GM23338 (cell line): ENCODE measurements around the gene PCBP3. TPM values are rescaled to one million over a fixed set of nuclear protein-coding genes. Genes with fewer than 3 reads are reported as not detected.

Source experiments
- ATAC-seq: fragments of 200-7000 bp; cut with Tn5 transposase; 3 replicates; pipeline ENCODE4 v1.9.1; 2020
- DNase-seq: peaks from one replicate; pipeline ENCODE4 v3.0.0-alpha.2; 2015; ENCODE audit warnings: low spot score
- H2AFZ ChIP-seq: fragments of 200-600 bp; sonication (generic); 2 replicates; pipeline ENCODE4 v1.8.0; 2016; ENCODE audit warnings: antibody characterized with exemption, mild to moderate bottlenecking, moderate library complexity
- H3F3A ChIP-seq: fragments of 200-600 bp; sonication (generic); replicated peaks from 2 replicates; pipeline ENCODE4 v1.8.0; 2017; ENCODE audit warnings: antibody characterized with exemption, mixed run types, low read depth
- H3K27ac ChIP-seq: fragments of 200-600 bp; sonication (generic); 2 replicates; pipeline ENCODE4 v1.6.1; 2016; ENCODE audit warnings: low read depth
- H3K27me3 ChIP-seq: fragments of 200-600 bp; sonication (generic); 2 replicates; pipeline ENCODE4 v1.8.0; 2016; ENCODE audit warnings: mild to moderate bottlenecking, mixed run types, moderate library complexity; ENCODE audit not compliant: insufficient read depth
- H3K36me3 ChIP-seq: fragments of 200-600 bp; sonication (generic); 2 replicates; pipeline ENCODE4 v1.8.0; 2016; ENCODE audit warnings: mild to moderate bottlenecking; ENCODE audit not compliant: insufficient read depth
- H3K4me1 ChIP-seq: fragments of 200-600 bp; sonication (generic); 2 replicates; pipeline ENCODE4 v1.8.0; 2016; ENCODE audit warnings: mild to moderate bottlenecking, moderate library complexity; ENCODE audit not compliant: insufficient read depth
- H3K4me2 ChIP-seq: fragments of 200-600 bp; sonication (generic); 2 replicates; pipeline ENCODE4 v1.7.1; 2017; ENCODE audit warnings: mixed run types
- H3K4me3 ChIP-seq: fragments of 200-600 bp; sonication (generic); 2 replicates; pipeline ENCODE4 v1.6.1; 2016; ENCODE audit warnings: mixed run types
- H3K79me2 ChIP-seq: fragments of 200-600 bp; sonication (generic); replicated peaks from 2 replicates; pipeline ENCODE4 v1.8.0; 2017; ENCODE audit warnings: mild to moderate bottlenecking; ENCODE audit not compliant: insufficient read depth
- H3K9me2 ChIP-seq: fragments of 200-600 bp; sonication (generic); 2 replicates; pipeline ENCODE4 v1.8.0; 2017; ENCODE audit not compliant: insufficient read depth
- H4K20me1 ChIP-seq: fragments of 200-600 bp; sonication (generic); replicated peaks from 2 replicates; pipeline ENCODE4 v1.8.0; 2017; ENCODE audit warnings: mild to moderate bottlenecking; ENCODE audit not compliant: insufficient read depth
- H3K27ac Mint-ChIP-seq: 2 replicates; pipeline ENCODE4 v1.8.0; 2020; ENCODE audit warnings: inconsistent platforms, mild to moderate bottlenecking, moderate library complexity, mixed read lengths
- H3K27me3 Mint-ChIP-seq: 3 replicates; pipeline ENCODE4 v1.8.0; 2022; ENCODE audit warnings: low read depth, mild to moderate bottlenecking, moderate library complexity, mixed read lengths, inconsistent platforms; ENCODE audit not compliant: insufficient read depth, poor library complexity
- H3K36me3 Mint-ChIP-seq: 3 replicates; pipeline ENCODE4 v1.8.0; 2021; ENCODE audit warnings: low read depth, mild to moderate bottlenecking, inconsistent platforms, moderate library complexity, mixed read lengths
- H3K4me1 Mint-ChIP-seq: 3 replicates; pipeline ENCODE4 v1.8.0; 2020; ENCODE audit warnings: mild to moderate bottlenecking, inconsistent platforms, mixed read lengths
- H3K4me3 Mint-ChIP-seq: 3 replicates; pipeline ENCODE4 v1.8.0; 2021; ENCODE audit warnings: moderate library complexity, mild to moderate bottlenecking, inconsistent platforms, mixed read lengths
- H3K9me3 Mint-ChIP-seq: 3 replicates; pipeline ENCODE4 v1.8.0; 2020; ENCODE audit warnings: moderate library complexity, mild to moderate bottlenecking, inconsistent platforms, mixed read lengths
- CREB1 ChIP-seq: fragments of 250-450 bp; sonication (Bioruptor Pico); IDR thresholded peaks from 2 replicates; pipeline ENCODE4 v1.5.0; 2020; ENCODE audit warnings: low read depth, mild to moderate bottlenecking, moderate library complexity
- EZH2 ChIP-seq: fragments of 200-600 bp; sonication (generic); IDR thresholded peaks from one replicate; pipeline ENCODE4 v1.8.0; 2017; ENCODE audit warnings: antibody characterized with exemption, mild to moderate bottlenecking, low read depth; ENCODE audit not compliant: unreplicated experiment
- NANOG ChIP-seq: IDR thresholded peaks from 2 replicates; pipeline ENCODE4 v1.6.1; 2016; ENCODE audit warnings: antibody characterized with exemption, borderline replicate concordance
- ZNF114 ChIP-seq: fragments of 250-450 bp; sonication (Bioruptor Pico); IDR thresholded peaks from 2 replicates; pipeline ENCODE4 v1.5.0; 2020; ENCODE audit warnings: mild to moderate bottlenecking, moderate library complexity
- ZNF331 ChIP-seq: fragments of 250-450 bp; sonication (Bioruptor Pico); IDR thresholded peaks from 2 replicates; pipeline ENCODE4 v1.5.0; 2020; ENCODE audit warnings: low read depth, mild to moderate bottlenecking, moderate library complexity
- polyA plus RNA-seq: library from polyadenylated mRNA; unstranded; fragments of >200 nt; fragmentation: Nextera tagmentation; extraction: Ambion mirVana; gene quantifications from 2 replicates; pipeline ENCODE4 v1.2.1, GENCODE V29; 2016
- total RNA-seq: library from RNA; depleted of rRNA; stranded (reverse); fragments of >200 nt; shearing (Covaris generic); gene quantifications from 2 replicates; pipeline ENCODE4 v1.2.3, GENCODE V29; 2014
- TF ChIP-seq, protein P1 (sequence below): IDR thresholded peaks from 2 replicates; pipeline ENCODE4 v1.6.1; 2016; ENCODE audit warnings: antibody characterized with exemption
- TF ChIP-seq, protein P2 (sequence below): IDR thresholded peaks from one replicate; pipeline ENCODE4 v1.6.1; 2018; ENCODE audit warnings: antibody characterized with exemption; ENCODE audit not compliant: unreplicated experiment
- TF ChIP-seq, protein P3 (sequence below), 2 experiments: fragments of 200-600 bp in 1 of 2; sonication (generic) in 1 of 2; conservative IDR thresholded peaks; 2 replicates each; pipeline versions ENCODE4 v1.5.1 to v1.6.1; 2016 to 2017; ENCODE audit warnings: antibody characterized with exemption in 2 of 2, low read depth in 2 of 2, mild to moderate bottlenecking in 2 of 2, moderate library complexity in 1 of 2

Gene PCBP3
- total and polyA plus RNA-seq, 2 experiments from 2014 or later = 7.1 to 9.1 TPM

DNA sequence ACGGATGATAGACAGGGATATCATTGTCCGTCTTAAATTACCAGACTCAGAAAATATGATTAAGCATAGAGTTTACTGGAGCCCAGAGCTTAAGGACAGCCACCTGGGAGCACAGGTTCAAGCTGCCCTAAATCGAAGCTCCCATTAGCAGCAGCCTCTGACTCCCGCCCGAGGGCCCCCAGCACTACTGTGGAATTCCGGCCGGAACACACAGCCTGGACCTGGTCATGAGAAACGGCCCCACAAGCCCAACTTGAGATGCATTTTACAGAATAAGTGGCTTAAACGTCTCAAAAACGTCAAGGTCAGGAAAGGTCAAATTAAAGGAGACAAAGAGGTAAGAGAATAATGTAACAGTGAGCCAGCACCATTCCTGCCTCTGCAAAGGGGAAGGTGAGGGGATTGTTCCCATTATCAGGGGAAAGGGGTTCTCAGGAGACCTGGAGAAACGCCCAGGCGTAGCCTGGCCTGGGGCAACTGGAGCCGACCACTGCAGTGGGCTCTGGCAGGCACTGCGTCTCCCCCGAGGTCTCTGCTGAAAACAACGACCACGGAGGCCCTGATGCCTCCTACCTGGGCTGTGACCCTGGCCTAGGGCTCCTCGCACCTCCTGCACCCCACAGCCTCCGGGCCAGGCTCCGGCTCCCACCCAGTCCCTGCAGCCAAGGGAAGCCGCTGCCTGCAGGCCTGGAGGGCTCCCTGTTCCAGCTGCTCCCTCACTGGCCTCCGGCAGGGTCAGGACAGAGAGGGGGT is 326.6 kb downstream of the PCBP3 start:
- no peaks in the 10 kb centered on the region for H4K20me1 ChIP-seq
- H3F3A ChIP-seq = no peaks in the 10 kb centered on the region
- H3K27ac ChIP-seq = no peak overlapping the region
- H3K36me3 Mint-ChIP-seq = peaks cover 6% of the 10 kb centered on the region
- peak overlapping the region; percentile 55; the same call in 1 of the 2 replicates for H3K4me2 ChIP-seq
- no peak overlapping the region for H3K27ac Mint-ChIP-seq
- peaks cover 15% of the 10 kb centered on the region for H3K27me3 Mint-ChIP-seq
- TF ChIP-seq, protein P1, sequence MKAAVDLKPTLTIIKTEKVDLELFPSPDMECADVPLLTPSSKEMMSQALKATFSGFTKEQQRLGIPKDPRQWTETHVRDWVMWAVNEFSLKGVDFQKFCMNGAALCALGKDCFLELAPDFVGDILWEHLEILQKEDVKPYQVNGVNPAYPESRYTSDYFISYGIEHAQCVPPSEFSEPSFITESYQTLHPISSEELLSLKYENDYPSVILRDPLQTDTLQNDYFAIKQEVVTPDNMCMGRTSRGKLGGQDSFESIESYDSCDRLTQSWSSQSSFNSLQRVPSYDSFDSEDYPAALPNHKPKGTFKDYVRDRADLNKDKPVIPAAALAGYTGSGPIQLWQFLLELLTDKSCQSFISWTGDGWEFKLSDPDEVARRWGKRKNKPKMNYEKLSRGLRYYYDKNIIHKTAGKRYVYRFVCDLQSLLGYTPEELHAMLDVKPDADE = no peak
- TF ChIP-seq ZNF114 (CRISPR knock-in tag) (no peak), CREB1 (no peak), NANOG (no peak), ZNF331 (CRISPR knock-in tag) (no peak), EZH2 (no peak)
- TF ChIP-seq, protein P2, sequence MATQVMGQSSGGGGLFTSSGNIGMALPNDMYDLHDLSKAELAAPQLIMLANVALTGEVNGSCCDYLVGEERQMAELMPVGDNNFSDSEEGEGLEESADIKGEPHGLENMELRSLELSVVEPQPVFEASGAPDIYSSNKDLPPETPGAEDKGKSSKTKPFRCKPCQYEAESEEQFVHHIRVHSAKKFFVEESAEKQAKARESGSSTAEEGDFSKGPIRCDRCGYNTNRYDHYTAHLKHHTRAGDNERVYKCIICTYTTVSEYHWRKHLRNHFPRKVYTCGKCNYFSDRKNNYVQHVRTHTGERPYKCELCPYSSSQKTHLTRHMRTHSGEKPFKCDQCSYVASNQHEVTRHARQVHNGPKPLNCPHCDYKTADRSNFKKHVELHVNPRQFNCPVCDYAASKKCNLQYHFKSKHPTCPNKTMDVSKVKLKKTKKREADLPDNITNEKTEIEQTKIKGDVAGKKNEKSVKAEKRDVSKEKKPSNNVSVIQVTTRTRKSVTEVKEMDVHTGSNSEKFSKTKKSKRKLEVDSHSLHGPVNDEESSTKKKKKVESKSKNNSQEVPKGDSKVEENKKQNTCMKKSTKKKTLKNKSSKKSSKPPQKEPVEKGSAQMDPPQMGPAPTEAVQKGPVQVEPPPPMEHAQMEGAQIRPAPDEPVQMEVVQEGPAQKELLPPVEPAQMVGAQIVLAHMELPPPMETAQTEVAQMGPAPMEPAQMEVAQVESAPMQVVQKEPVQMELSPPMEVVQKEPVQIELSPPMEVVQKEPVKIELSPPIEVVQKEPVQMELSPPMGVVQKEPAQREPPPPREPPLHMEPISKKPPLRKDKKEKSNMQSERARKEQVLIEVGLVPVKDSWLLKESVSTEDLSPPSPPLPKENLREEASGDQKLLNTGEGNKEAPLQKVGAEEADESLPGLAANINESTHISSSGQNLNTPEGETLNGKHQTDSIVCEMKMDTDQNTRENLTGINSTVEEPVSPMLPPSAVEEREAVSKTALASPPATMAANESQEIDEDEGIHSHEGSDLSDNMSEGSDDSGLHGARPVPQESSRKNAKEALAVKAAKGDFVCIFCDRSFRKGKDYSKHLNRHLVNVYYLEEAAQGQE = no peak
- 0 out of 2 replicates have a peak, but pooled peaks cover 2% of the 10 kb centered on the region for H3K79me2 ChIP-seq
- no peak overlapping the region for H3K4me3 ChIP-seq
- peaks cover 10% of the 10 kb centered on the region for H3K4me1 ChIP-seq
- H3K4me1 Mint-ChIP-seq = peaks cover 3% of the 10 kb centered on the region; the same call in 2 of the 3 replicates
- H2AFZ ChIP-seq = peak overlapping the region; percentile 64
- no peaks in the 10 kb centered on the region for H3K9me2 ChIP-seq
- DNase-seq (no peak), ATAC-seq (peak; percentile 12)
- H3K36me3 ChIP-seq = no peaks in the 10 kb centered on the region
- peaks cover 6% of the 10 kb centered on the region for H3K27me3 ChIP-seq
- peaks cover 16% of the 10 kb centered on the region for H3K9me3 Mint-ChIP-seq
- no peak overlapping the region; the same call in 2 of the 3 replicates for H3K4me3 Mint-ChIP-seq

DNA sequence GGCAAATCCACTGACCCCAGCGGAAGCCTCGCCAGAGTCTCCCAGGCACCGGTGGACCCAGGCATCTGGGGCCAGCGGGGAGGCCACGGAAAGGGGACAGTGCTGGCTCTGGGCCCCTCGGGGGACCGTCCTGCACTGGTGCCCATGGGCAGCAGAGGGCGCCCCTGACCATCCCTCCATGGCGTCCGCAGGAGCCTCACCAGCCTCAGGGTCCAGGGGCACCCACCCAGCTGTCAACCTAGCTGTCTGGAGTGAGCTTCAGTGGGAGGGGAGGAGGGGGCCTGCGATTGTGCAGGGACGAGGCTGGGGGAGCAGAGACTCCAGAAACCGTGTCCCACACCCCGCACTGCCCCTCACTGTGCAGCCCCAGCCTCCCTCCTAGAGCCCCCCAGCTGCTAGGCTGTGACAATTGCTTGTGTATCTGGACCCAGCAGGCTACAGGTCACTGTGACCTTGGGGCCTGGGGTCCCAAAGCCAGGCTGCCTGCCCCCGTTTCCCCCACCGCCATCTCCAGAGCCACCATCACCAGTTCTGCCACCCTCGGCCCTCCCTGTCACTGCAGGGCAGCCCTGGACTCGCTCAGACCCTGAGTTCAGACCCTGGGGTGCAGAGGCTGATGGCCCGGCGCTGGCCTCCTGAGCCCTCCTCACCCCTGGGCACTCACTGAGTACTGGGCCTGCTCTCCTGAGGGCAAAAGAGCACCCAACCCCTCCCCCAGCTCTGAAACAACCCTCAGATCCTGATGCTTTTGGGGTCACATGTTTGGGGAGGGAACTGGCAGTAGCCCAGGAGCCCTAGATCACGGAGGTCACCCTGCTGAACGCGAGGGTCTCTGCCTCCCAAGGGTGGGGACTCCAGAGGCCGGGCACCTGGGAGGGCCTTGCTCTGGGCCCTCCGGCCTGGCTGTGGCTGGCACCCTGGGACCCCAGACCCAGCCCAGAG is 327.4 kb downstream of the PCBP3 start:
- Histone ChIP-seq H2AFZ (peak overlapping the region; percentile 64), H3K4me2 (peak overlapping the region; percentile 55; the same call in 1 of the 2 replicates), H3K79me2 (0 out of 2 replicates have a peak, but pooled peaks cover 2% of the 10 kb centered on the region), H3K4me3 (no peak overlapping the region), H4K20me1 (no peaks in the 10 kb centered on the region), H3K9me2 (no peaks in the 10 kb centered on the region), H3K36me3 (no peaks in the 10 kb centered on the region), H3K4me1 (peaks cover 10% of the 10 kb centered on the region), H3K27ac (no peak overlapping the region), H3K27me3 (peaks cover 8% of the 10 kb centered on the region), H3F3A (no peaks in the 10 kb centered on the region)
- H3K4me3 Mint-ChIP-seq = no peak overlapping the region
- H3K4me1 Mint-ChIP-seq = peaks cover 7% of the 10 kb centered on the region
- H3K9me3 Mint-ChIP-seq = peaks cover 8% of the 10 kb centered on the region
- H3K27ac Mint-ChIP-seq = no peak overlapping the region
- TF ChIP-seq ZNF114 (CRISPR knock-in tag) = no peak
- TF ChIP-seq, protein P3, sequence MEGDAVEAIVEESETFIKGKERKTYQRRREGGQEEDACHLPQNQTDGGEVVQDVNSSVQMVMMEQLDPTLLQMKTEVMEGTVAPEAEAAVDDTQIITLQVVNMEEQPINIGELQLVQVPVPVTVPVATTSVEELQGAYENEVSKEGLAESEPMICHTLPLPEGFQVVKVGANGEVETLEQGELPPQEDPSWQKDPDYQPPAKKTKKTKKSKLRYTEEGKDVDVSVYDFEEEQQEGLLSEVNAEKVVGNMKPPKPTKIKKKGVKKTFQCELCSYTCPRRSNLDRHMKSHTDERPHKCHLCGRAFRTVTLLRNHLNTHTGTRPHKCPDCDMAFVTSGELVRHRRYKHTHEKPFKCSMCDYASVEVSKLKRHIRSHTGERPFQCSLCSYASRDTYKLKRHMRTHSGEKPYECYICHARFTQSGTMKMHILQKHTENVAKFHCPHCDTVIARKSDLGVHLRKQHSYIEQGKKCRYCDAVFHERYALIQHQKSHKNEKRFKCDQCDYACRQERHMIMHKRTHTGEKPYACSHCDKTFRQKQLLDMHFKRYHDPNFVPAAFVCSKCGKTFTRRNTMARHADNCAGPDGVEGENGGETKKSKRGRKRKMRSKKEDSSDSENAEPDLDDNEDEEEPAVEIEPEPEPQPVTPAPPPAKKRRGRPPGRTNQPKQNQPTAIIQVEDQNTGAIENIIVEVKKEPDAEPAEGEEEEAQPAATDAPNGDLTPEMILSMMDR (conservative IDR thresholded peaks at IDR 0.05; ENCODE audit: low read depth in 2 of 2) = peak; percentile 76 to 96
- peak; percentile 79 for DNase-seq
- H3K36me3 Mint-ChIP-seq = no peaks in the 10 kb centered on the region; the same call in 2 of the 3 replicates
- ATAC-seq = peak; percentile 58
- H3K27me3 Mint-ChIP-seq = peaks cover 20% of the 10 kb centered on the region
